PFSK-1 (cell line): ENCODE results near the gene PSORS1C1.

Experiments used
- FOXP2 ChIP-seq: optimal IDR thresholded peaks from 2 replicates; pipeline ENCODE3; 2011; ENCODE audit warnings: borderline replicate concordance, control low read depth, inconsistent platforms; ENCODE audit not compliant: insufficient read depth; ENCODE audit errors: extremely low read length, extremely low read depth
- POLR2AphosphoS5 ChIP-seq: IDR thresholded peaks from 2 replicates; pipeline ENCODE4 v1.6.1; 2012; ENCODE audit warnings: low read depth, mild to moderate bottlenecking, control low read depth, low read length, moderate library complexity
- REST ChIP-seq, 2 experiments: IDR thresholded peaks; 2 replicates each; pipeline versions ENCODE4 v1.6.1 to v1.8.0; 2011 to 2012; ENCODE audit warnings: low read depth in 2 of 2, low read length in 2 of 2, control low read depth in 1 of 2, inconsistent platforms in 1 of 2, mild to moderate bottlenecking in 1 of 2, moderate library complexity in 1 of 2; ENCODE audit not compliant: insufficient read depth in 1 of 2
- SIN3A ChIP-seq: IDR thresholded peaks from 2 replicates; pipeline ENCODE4 v1.6.1; 2012; ENCODE audit warnings: mild to moderate bottlenecking, low read length, moderate library complexity, borderline replicate concordance; ENCODE audit not compliant: insufficient read depth
- TAF1 ChIP-seq: IDR thresholded peaks from 2 replicates; pipeline ENCODE4 v1.6.1; 2012; ENCODE audit warnings: low read length, control low read depth, borderline replicate concordance; ENCODE audit not compliant: insufficient read depth

Gene PSORS1C1

GRCh38 chr6:31168606-31169005 lies 54.0 kb downstream of the PSORS1C1 start:
- TF ChIP-seq FOXP2: no peak
- TF ChIP-seq POLR2AphosphoS5: no peak
- TF ChIP-seq SIN3A: no peak
- TF ChIP-seq REST (IDR thresholded peaks at IDR 0.05; ENCODE audit: insufficient read depth in 1 of 2, low read depth in 2 of 2, low read length in 2 of 2): no peak
- no peak for TF ChIP-seq TAF1

GRCh38 chr6:31169123-31169857 lies 54.7 kb downstream of the PSORS1C1 start:
- TF ChIP-seq POLR2AphosphoS5 (no peak), TAF1 (no peak), SIN3A (no peak), FOXP2 (no peak), REST (IDR thresholded peaks at IDR 0.05; ENCODE audit: insufficient read depth in 1 of 2, low read depth in 2 of 2, low read length in 2 of 2) (no peak)

GRCh38 chr6:31170600-31170881 lies 55.9 kb downstream of the PSORS1C1 start, which contains the start of gene POU5F1:
POU5F1 (minus strand) TSS chr6:31170682; CDS start chr6:31170620, 62 bp downstream.
- no peak for TF ChIP-seq POLR2AphosphoS5
- no peak for TF ChIP-seq REST (IDR thresholded peaks at IDR 0.05; ENCODE audit: insufficient read depth in 1 of 2, low read depth in 2 of 2, low read length in 2 of 2)

- no peak for TF ChIP-seq FOXP2
- TF ChIP-seq REST (IDR thresholded peaks at IDR 0.05; ENCODE audit: insufficient read depth in 1 of 2, low read depth in 2 of 2, low read length in 2 of 2): no peak
- no peak for TF ChIP-seq TAF1
- no peak for TF ChIP-seq SIN3A
- no peak for TF ChIP-seq POLR2AphosphoS5
Measured at GRCh38 chr6:31170987-31171671, 56.5 kb downstream of the PSORS1C1 start.
